Activated CD4-positive, alpha-beta memory T cell treated with anti-CD3 and anti-CD28 coated beads, Interleukin-2, amount 10 ng/mL, durations not matched to agents 7 days and 5 days (primary cell): Measurements from ENCODE around the gene FNTB. TPM values are rescaled to one million over a fixed set of nuclear protein-coding genes. Genes with fewer than 3 reads are reported as not detected.

Experiments
- CTCF ChIA-PET: fragments of 350-600 bp; sonication (Branson Sonifier 250); formaldehyde crosslinking; loops from one replicate; lab custom pipeline; 2021; ENCODE audit warnings: antibody characterized with exemption, inconsistent platforms; lab: Charles Lee
- POLR2A ChIA-PET: fragments of 350-600 bp; sonication (Branson Sonifier 250); formaldehyde crosslinking; loops from one replicate; lab custom pipeline; 2021; ENCODE audit warnings: antibody characterized with exemption; lab: Charles Lee
- DNase-seq: peaks from one replicate; pipeline ENCODE4 v3.0.0-alpha.2; 2020
- H3K27ac Mint-ChIP-seq: one replicate; pipeline ENCODE4 v1.8.0; 2021; ENCODE audit warnings: mild to moderate bottlenecking, mixed read lengths
- H3K27me3 Mint-ChIP-seq: one replicate; pipeline ENCODE4 v1.8.0; 2021; ENCODE audit warnings: mixed read lengths
- H3K36me3 Mint-ChIP-seq: one replicate; pipeline ENCODE4 v1.8.0; 2021; ENCODE audit warnings: low read depth, mixed read lengths
- H3K4me1 Mint-ChIP-seq: one replicate; pipeline ENCODE4 v1.8.0; 2021; ENCODE audit warnings: mixed read lengths
- H3K4me3 Mint-ChIP-seq: one replicate; pipeline ENCODE4 v1.8.0; 2021; ENCODE audit warnings: mild to moderate bottlenecking, mixed read lengths
- H3K9me3 Mint-ChIP-seq: one replicate; pipeline ENCODE4 v1.8.0; 2021; ENCODE audit warnings: mixed read lengths
- total RNA-seq, 2 experiments: library from RNA; stranded (reverse); gene quantifications; one replicate each; pipeline ENCODE4 v1.2.3, GENCODE V29; 2021

Gene FNTB
- total RNA-seq, 2 experiments from 2014 or later = 12.3 to 16.1 TPM

GRCh38 chr14:64993266-64993930 is 6.7 kb downstream of the FNTB start:
- no peak for DNase-seq
- Mint-ChIP-seq H3K27me3 (no peaks in the 10 kb centered on the region), H3K36me3 (peaks cover 27% of the 10 kb centered on the region), H3K4me3 (no peak overlapping the region), H3K27ac (peak overlapping the region; percentile 19), H3K4me1 (peaks cover 64% of the 10 kb centered on the region), H3K9me3 (no peaks in the 10 kb centered on the region)
- ChIA-PET POLR2A (interaction anchor here (1.5 kb wide), 1 partner anchor 79 kb away, joined by 3 read pairs; the partner anchor contains the start of gene CHURC1), CTCF (no interaction called here)

- no peak overlapping the region for H3K27ac Mint-ChIP-seq
- H3K4me3 Mint-ChIP-seq = no peak overlapping the region
- peaks cover 59% of the 10 kb centered on the region for H3K4me1 Mint-ChIP-seq
- H3K27me3 Mint-ChIP-seq = no peaks in the 10 kb centered on the region
- CTCF ChIA-PET = interaction anchor here (0.6 kb wide), 1 partner anchor 72 kb away, joined by 3 read pairs; no protein-coding TSS in a partner anchor
- peaks cover 19% of the 10 kb centered on the region for H3K36me3 Mint-ChIP-seq
- POLR2A ChIA-PET = interaction anchor here (1.5 kb wide), 1 partner anchor 19 kb away, joined by 3 read pairs; no protein-coding TSS in a partner anchor
- DNase-seq = no peak
- no peaks in the 10 kb centered on the region for H3K9me3 Mint-ChIP-seq
These were observed 7.8 kb downstream of the FNTB start for GRCh38 chr14:64994540-64994939.

- no peak overlapping the region for H3K27ac Mint-ChIP-seq
- H3K9me3 Mint-ChIP-seq = no peaks in the 10 kb centered on the region
- peaks cover 12% of the 10 kb centered on the region for H3K36me3 Mint-ChIP-seq
- CTCF ChIA-PET = no interaction called here
- POLR2A ChIA-PET = interaction anchor here (1.5 kb wide), 1 partner anchor 18 kb away, joined by 3 read pairs; no protein-coding TSS in a partner anchor
- no peak for DNase-seq
- no peaks in the 10 kb centered on the region for H3K27me3 Mint-ChIP-seq
- peaks cover 51% of the 10 kb centered on the region for H3K4me1 Mint-ChIP-seq
- no peak overlapping the region for H3K4me3 Mint-ChIP-seq
These were observed 8.6 kb downstream of the FNTB start for GRCh38 chr14:64995291-64995690.

- CTCF ChIA-PET = interaction anchor here (1.3 kb wide), 1 partner anchor 14 kb away, joined by 4 read pairs; no protein-coding TSS in a partner anchor
- Mint-ChIP-seq H3K27me3 (no peaks in the 10 kb centered on the region), H3K36me3 (peaks cover 8% of the 10 kb centered on the region), H3K27ac (peak overlapping the region; percentile 12), H3K4me3 (no peak overlapping the region), H3K9me3 (no peaks in the 10 kb centered on the region), H3K4me1 (peaks cover 37% of the 10 kb centered on the region)
- no peak for DNase-seq
- POLR2A ChIA-PET = interaction anchor here (0.9 kb wide), 1 partner anchor 11 kb away, joined by 3 read pairs; the partner anchor contains the start of gene FNTB
These were observed 10.6 kb downstream of the FNTB start for GRCh38 chr14:64997108-64997794.

- ChIA-PET POLR2A (interaction anchor here (0.6 to 1.1 kb wide), 3 partner anchors 11 to 100 kb away, joined by 3 read pairs; no protein-coding TSS in a partner anchor), CTCF (no interaction called here)
- H3K27ac Mint-ChIP-seq = no peak overlapping the region
These were observed 11.8 kb downstream of the FNTB start for GRCh38 chr14:64998455-64998931.

GRCh38 chr14:65000898-65001591 is 14.3 kb downstream of the FNTB start:
- H3K36me3 Mint-ChIP-seq = peaks cover 11% of the 10 kb centered on the region
- POLR2A ChIA-PET = no interaction called here

More at GRCh38 chr14:64998455-64998931, 11.8 kb downstream of the FNTB start:
- Mint-ChIP-seq H3K4me3 (no peak overlapping the region), H3K4me1 (peaks cover 36% of the 10 kb centered on the region), H3K9me3 (no peaks in the 10 kb centered on the region), H3K36me3 (peaks cover 5% of the 10 kb centered on the region), H3K27me3 (no peaks in the 10 kb centered on the region)
- DNase-seq = no peak

GRCh38 chr14:65001723-65002122 is 15.0 kb downstream of the FNTB start:
- DNase-seq = no peak
- ChIA-PET CTCF (interaction anchor here (1.2 to 2.3 kb wide), 3 partner anchors 13 to 19 kb away, joined by 3 to 7 read pairs (median 4); partner anchors contain the start of gene FNTB), POLR2A (no interaction called here)
- Mint-ChIP-seq H3K27ac (no peak overlapping the region), H3K4me3 (no peak overlapping the region), H3K27me3 (no peaks in the 10 kb centered on the region), H3K4me1 (peaks cover 41% of the 10 kb centered on the region), H3K9me3 (no peaks in the 10 kb centered on the region), H3K36me3 (peaks cover 16% of the 10 kb centered on the region)

More at GRCh38 chr14:65000898-65001591, 14.3 kb downstream of the FNTB start:
- H3K27ac Mint-ChIP-seq = no peak overlapping the region
- no peak overlapping the region for H3K4me3 Mint-ChIP-seq
- no peak for DNase-seq
- CTCF ChIA-PET = interaction anchor here (0.7 to 2.3 kb wide), 4 partner anchors 12 to 680 kb away, joined by 3 to 7 read pairs (median 5); partner anchors contain the start of gene FNTB
- no peaks in the 10 kb centered on the region for H3K9me3 Mint-ChIP-seq
- H3K4me1 Mint-ChIP-seq = peaks cover 45% of the 10 kb centered on the region
- H3K27me3 Mint-ChIP-seq = no peaks in the 10 kb centered on the region

GRCh38 chr14:65002586-65003210 is 16.0 kb downstream of the FNTB start:
- H3K4me3 Mint-ChIP-seq = no peak overlapping the region
- POLR2A ChIA-PET = interaction anchor here (1.3 kb wide), 1 partner anchor 11 kb away, joined by 3 read pairs; no protein-coding TSS in a partner anchor
- CTCF ChIA-PET = no interaction called here
- H3K27me3 Mint-ChIP-seq = no peaks in the 10 kb centered on the region
- H3K27ac Mint-ChIP-seq = peak overlapping the region; percentile 4
- no peak for DNase-seq
- H3K9me3 Mint-ChIP-seq = no peaks in the 10 kb centered on the region
- H3K4me1 Mint-ChIP-seq = peaks cover 36% of the 10 kb centered on the region
- peaks cover 13% of the 10 kb centered on the region for H3K36me3 Mint-ChIP-seq

GRCh38 chr14:65003394-65003793 is 16.7 kb downstream of the FNTB start:
- Mint-ChIP-seq H3K4me3 (no peak overlapping the region), H3K36me3 (peaks cover 15% of the 10 kb centered on the region), H3K27me3 (no peaks in the 10 kb centered on the region), H3K9me3 (no peaks in the 10 kb centered on the region), H3K4me1 (peaks cover 30% of the 10 kb centered on the region), H3K27ac (peak overlapping the region; percentile 2)
- no peak for DNase-seq
- POLR2A ChIA-PET = interaction anchor here (1.3 kb wide), 1 partner anchor 12 kb away, joined by 3 read pairs; no protein-coding TSS in a partner anchor
- CTCF ChIA-PET = no interaction called here

- no peak for DNase-seq
- Mint-ChIP-seq H3K27me3 (no peaks in the 10 kb centered on the region), H3K4me3 (no peak overlapping the region), H3K9me3 (no peaks in the 10 kb centered on the region), H3K36me3 (peaks cover 16% of the 10 kb centered on the region), H3K4me1 (peaks cover 25% of the 10 kb centered on the region), H3K27ac (no peak overlapping the region)
- ChIA-PET CTCF (interaction anchor here (0.7 to 1.0 kb wide), 2 partner anchors 14 to 251 kb away, joined by 3 to 5 read pairs; no protein-coding TSS in a partner anchor), POLR2A (interaction anchor here (1.4 kb wide), 1 partner anchor 20 kb away, joined by 5 read pairs; the partner anchor contains the start of gene FNTB)
These were observed 19.6 kb downstream of the FNTB start for GRCh38 chr14:65006261-65006721.

- Mint-ChIP-seq H3K27ac (no peak overlapping the region), H3K9me3 (no peaks in the 10 kb centered on the region), H3K4me3 (no peak overlapping the region), H3K4me1 (peaks cover 22% of the 10 kb centered on the region), H3K36me3 (peaks cover 19% of the 10 kb centered on the region), H3K27me3 (no peaks in the 10 kb centered on the region)
- ChIA-PET CTCF (interaction anchor here (1.1 kb wide), 1 partner anchor 12 kb away, joined by 3 read pairs; no protein-coding TSS in a partner anchor), POLR2A (interaction anchor here (1.4 kb wide), 1 partner anchor 21 kb away, joined by 5 read pairs; the partner anchor contains the start of gene FNTB)
- no peak for DNase-seq
These were observed 20.5 kb downstream of the FNTB start for GRCh38 chr14:65007202-65007601.
